Panc1 (cell line): ENCODE results near the gene SLC35E3. TPM values are rescaled to one million over a fixed set of nuclear protein-coding genes. Genes with fewer than 3 reads are reported as not detected.
A peak's percentile ranks its signal among the peaks of the same experiment; 100 is the strongest.

Experiments used
- ATAC-seq: fragments of 200-7000 bp; cut with Tn5 transposase; 2 replicates; pipeline ENCODE4 v1.9.1; 2020; ENCODE audit warnings: mild to moderate bottlenecking, moderate library complexity
- BruUV-seq: library from RNA; stranded (reverse); fragments of 400-500 nt; replicated peaks from 2 replicates; lab custom pipeline; 2021; lab: Mats Ljungman, UMichigan
- CTCF ChIA-PET: fragments of 300-600 bp; sonication (Branson Sonifier 250); formaldehyde crosslinking; loops from one replicate; lab custom pipeline; 2022; ENCODE audit warnings: antibody characterized with exemption; lab: Charles Lee
- POLR2A ChIA-PET: fragments of 300-600 bp; sonication (Branson Sonifier 250); formaldehyde crosslinking; loops from one replicate; lab custom pipeline; 2022; ENCODE audit warnings: antibody characterized with exemption; lab: Charles Lee
- DNase-seq: peaks from one replicate; pipeline ENCODE4 v3.0.0-alpha.2; 2010; ENCODE audit warnings: low read depth, low spot score
- H3K27ac ChIP-seq: 2 replicates; pipeline ENCODE4 v1.5.1; 2011; ENCODE audit warnings: mild to moderate bottlenecking, low read length, inconsistent platforms
- H3K27me3 ChIP-seq: fragments of 200-500 bp; sonication (Bioruptor generic); 2 replicates; pipeline ENCODE4 v1.6.0; 2014; ENCODE audit warnings: low read length, inconsistent platforms; ENCODE audit not compliant: control insufficient read depth, insufficient read depth
- H3K36me3 ChIP-seq: fragments of 200-500 bp; sonication (Bioruptor generic); 2 replicates; pipeline ENCODE4 v1.5.1; 2014; ENCODE audit warnings: inconsistent platforms, mild to moderate bottlenecking, low read length, moderate library complexity; ENCODE audit not compliant: control insufficient read depth, insufficient read depth
- H3K4me1 ChIP-seq: 2 replicates; pipeline ENCODE4 v1.5.1; 2011; ENCODE audit warnings: inconsistent platforms, mild to moderate bottlenecking, low read length, moderate library complexity; ENCODE audit not compliant: control insufficient read depth, insufficient read depth
- H3K4me3 ChIP-seq, 2 experiments: 2 replicates each; pipeline ENCODE4 v1.5.1; 2011 to 2012; ENCODE audit warnings: low read depth in 2 of 2, low read length in 2 of 2, mild to moderate bottlenecking in 2 of 2, inconsistent platforms in 1 of 2, moderate library complexity in 1 of 2
- H3K9me3 ChIP-seq: fragments of 200-500 bp; sonication (Bioruptor generic); 2 replicates; pipeline ENCODE4 v1.5.1; 2014; ENCODE audit warnings: low read depth, mild to moderate bottlenecking, inconsistent platforms, low read length, moderate library complexity; ENCODE audit not compliant: control insufficient read depth, insufficient read depth
- CTCF ChIP-seq: fragments of 450-650 bp; IDR thresholded peaks from 2 replicates; pipeline ENCODE4 v1.5.1; 2017; ENCODE audit warnings: mild to moderate bottlenecking
- POLR2AphosphoS5 ChIP-seq: IDR thresholded peaks from 2 replicates; pipeline ENCODE4 v1.6.1; 2012; ENCODE audit warnings: mild to moderate bottlenecking, low read depth, low read length, moderate library complexity
- REST ChIP-seq, 2 experiments: IDR thresholded peaks; 2 replicates each; pipeline ENCODE4 v1.6.1; 2011 to 2012; ENCODE audit warnings: low read depth in 2 of 2, control low read depth in 1 of 2, low read length in 1 of 2, mild to moderate bottlenecking in 1 of 2, moderate library complexity in 1 of 2; ENCODE audit not compliant: insufficient read depth in 1 of 2
- SIN3A ChIP-seq: IDR thresholded peaks from 2 replicates; pipeline ENCODE4 v1.6.1; 2012; ENCODE audit warnings: low read depth, mild to moderate bottlenecking, low read length, moderate library complexity, borderline replicate concordance; ENCODE audit not compliant: insufficient read depth
- TCF7L2 ChIP-seq: IDR thresholded peaks from 2 replicates; pipeline ENCODE4 v1.6.1; 2011; ENCODE audit warnings: mild to moderate bottlenecking, low read depth, low read length, inconsistent platforms
- in situ Hi-C: cut with HindIII; loops from 2 replicates; pipeline ENCODE4 v1.10.0; 2016; ENCODE audit warnings: low sequenced_read_pairs, low pct_unique_long_range_greater_than_20kb
- intact Hi-C: fragments of 100-400 bp; cut with micrococcal nuclease; formaldehyde crosslinking; loops from one replicate; pipeline ENCODE4 v1.10.0; 2022; ENCODE audit not compliant: unreplicated experiment
- total RNA-seq: library from RNA; stranded (reverse); gene quantifications from one replicate; pipeline ENCODE4 v1.2.1, GENCODE V29; 2021; ENCODE audit not compliant: unreplicated experiment

SLC35E3 gene
- total RNA-seq, 1 experiment from 2014 or later: 15.9 TPM

- ATAC-seq: no peak
Observed at GRCh38 chr12:68791897-68792481, 46.0 kb downstream of the SLC35E3 start.

GRCh38 chr12:68792952-68793351, 47.0 kb downstream of the SLC35E3 start:
- ChIA-PET CTCF (no interaction called here), POLR2A (interaction anchor here (0.6 kb wide), 2 partner anchors 13 to 97 kb away, joined by 3 to 5 read pairs; no protein-coding TSS in a partner anchor)
- Histone ChIP-seq H3K4me3 (no peak overlapping the region), H3K36me3 (no peaks in the 10 kb centered on the region), H3K27ac (no peak overlapping the region), H3K4me1 (no peaks in the 10 kb centered on the region), H3K27me3 (no peaks in the 10 kb centered on the region), H3K9me3 (no peaks in the 10 kb centered on the region)
- intact Hi-C loops (no loop called here), in situ Hi-C loops (no loop called here)
- TF ChIP-seq SIN3A: no peak
- TF ChIP-seq TCF7L2: no peak
- no peak for TF ChIP-seq POLR2AphosphoS5
- no peak for TF ChIP-seq REST (IDR thresholded peaks at IDR 0.05; ENCODE audit: insufficient read depth in 1 of 2, low read depth in 2 of 2, low read length in 1 of 2)
- no peak for TF ChIP-seq CTCF
- no TSS peak for BruUV-seq
- DNase-seq: no peak
- ATAC-seq: peak; percentile 81

More at GRCh38 chr12:68791897-68792481, 46.0 kb downstream of the SLC35E3 start:
- Histone ChIP-seq H3K4me3 (no peak overlapping the region), H3K27me3 (no peaks in the 10 kb centered on the region), H3K4me1 (no peaks in the 10 kb centered on the region), H3K36me3 (no peaks in the 10 kb centered on the region), H3K9me3 (no peaks in the 10 kb centered on the region), H3K27ac (no peak overlapping the region)
- ChIA-PET POLR2A (interaction anchor here (0.6 kb wide), 1 partner anchor 46 kb away, joined by 3 read pairs; the partner anchor contains the start of gene SLC35E3), CTCF (no interaction called here)
- no peak for TF ChIP-seq TCF7L2
- no peak for TF ChIP-seq CTCF
- TF ChIP-seq SIN3A: no peak
- no peak for TF ChIP-seq POLR2AphosphoS5
- no peak for TF ChIP-seq REST (IDR thresholded peaks at IDR 0.05; ENCODE audit: insufficient read depth in 1 of 2, low read depth in 2 of 2, low read length in 1 of 2)
- intact Hi-C loops (no loop called here), in situ Hi-C loops (no loop called here)
- no peak for DNase-seq
- no TSS peak for BruUV-seq
